Calu3 (cell line): ENCODE data around the gene PACSIN3. TPM values are rescaled to one million over a fixed set of nuclear protein-coding genes. Genes with fewer than 3 reads are reported as not detected.

Source experiments
- BruUV-seq: library from RNA; stranded (reverse); fragments of 400-500 nt; replicated peaks from 2 replicates; lab custom pipeline; 2021; lab: Mats Ljungman, UMichigan
- CTCF ChIA-PET: fragments of 300-600 bp; sonication (Branson Sonifier 250); formaldehyde crosslinking; loops from one replicate; lab custom pipeline; 2022; ENCODE audit warnings: antibody characterized with exemption; lab: Charles Lee
- DNase-seq: peaks from one replicate; pipeline ENCODE4 v3.0.0; 2022
- H3K27ac Mint-ChIP-seq: one replicate; pipeline ENCODE4 v1.8.0; 2022; ENCODE audit warnings: mixed read lengths; ENCODE audit not compliant: unreplicated experiment
- H3K27me3 Mint-ChIP-seq: one replicate; pipeline ENCODE4 v1.8.0; 2022; ENCODE audit warnings: mixed read lengths; ENCODE audit not compliant: unreplicated experiment
- H3K36me3 Mint-ChIP-seq: one replicate; pipeline ENCODE4 v1.8.0; 2022; ENCODE audit warnings: mild to moderate bottlenecking, moderate library complexity, mixed read lengths; ENCODE audit not compliant: insufficient read depth, unreplicated experiment
- H3K4me1 Mint-ChIP-seq: one replicate; pipeline ENCODE4 v1.8.0; 2022; ENCODE audit warnings: mild to moderate bottlenecking, low read depth, mixed read lengths; ENCODE audit not compliant: unreplicated experiment
- H3K4me3 Mint-ChIP-seq: one replicate; pipeline ENCODE4 v1.8.0; 2022; ENCODE audit warnings: mild to moderate bottlenecking, low read depth, moderate library complexity, mixed read lengths; ENCODE audit not compliant: unreplicated experiment
- H3K9me3 Mint-ChIP-seq: one replicate; pipeline ENCODE4 v1.8.0; 2022; ENCODE audit warnings: low read depth, mixed read lengths; ENCODE audit not compliant: unreplicated experiment
- intact Hi-C: fragments of 100-400 bp; cut with micrococcal nuclease; formaldehyde crosslinking; loops from one replicate; pipeline ENCODE4 v1.10.0; 2022; ENCODE audit not compliant: unreplicated experiment
- microRNA-seq: library from miRNA; unstranded; fragments of <30 nt; microRNA quantifications from one replicate; pipeline ENCODE4 v1.2.0, GENCODE V29; 2022
- total RNA-seq: library from RNA; stranded (reverse); gene quantifications from 2 replicates; pipeline ENCODE4 v1.2.3, GENCODE V29; 2022
- TF ChIP-seq, protein P1 (sequence below): fragments of 200-600 bp; IDR thresholded peaks from one replicate; pipeline ENCODE4 v1.8.0; 2022; ENCODE audit warnings: antibody characterized with exemption; ENCODE audit not compliant: unreplicated experiment

Gene PACSIN3
- total RNA-seq, 1 experiment from 2014 or later, result 26.5 TPM

DNA sequence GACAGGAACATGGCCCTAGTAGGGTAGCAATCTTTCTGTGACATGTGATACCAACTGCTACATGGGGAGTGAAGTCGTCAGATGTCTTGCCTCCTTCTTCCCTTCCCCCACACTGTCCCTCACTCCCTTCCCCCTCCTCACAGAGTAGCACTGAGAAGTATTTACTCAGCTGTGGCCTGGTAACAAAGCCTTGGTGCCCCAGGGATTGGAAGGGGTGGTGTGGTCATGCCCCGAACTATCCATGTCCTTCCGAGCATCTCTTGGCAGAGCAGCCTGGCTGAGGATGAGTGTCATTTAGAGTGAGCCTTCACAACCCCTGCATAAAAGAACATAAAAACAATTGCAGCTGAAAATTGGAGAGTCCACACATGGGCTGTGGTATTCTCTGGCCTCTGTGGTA, 55.7 kb downstream of the PACSIN3 start:
- CTCF ChIA-PET, result no interaction called here
- TF ChIP-seq, protein P1, sequence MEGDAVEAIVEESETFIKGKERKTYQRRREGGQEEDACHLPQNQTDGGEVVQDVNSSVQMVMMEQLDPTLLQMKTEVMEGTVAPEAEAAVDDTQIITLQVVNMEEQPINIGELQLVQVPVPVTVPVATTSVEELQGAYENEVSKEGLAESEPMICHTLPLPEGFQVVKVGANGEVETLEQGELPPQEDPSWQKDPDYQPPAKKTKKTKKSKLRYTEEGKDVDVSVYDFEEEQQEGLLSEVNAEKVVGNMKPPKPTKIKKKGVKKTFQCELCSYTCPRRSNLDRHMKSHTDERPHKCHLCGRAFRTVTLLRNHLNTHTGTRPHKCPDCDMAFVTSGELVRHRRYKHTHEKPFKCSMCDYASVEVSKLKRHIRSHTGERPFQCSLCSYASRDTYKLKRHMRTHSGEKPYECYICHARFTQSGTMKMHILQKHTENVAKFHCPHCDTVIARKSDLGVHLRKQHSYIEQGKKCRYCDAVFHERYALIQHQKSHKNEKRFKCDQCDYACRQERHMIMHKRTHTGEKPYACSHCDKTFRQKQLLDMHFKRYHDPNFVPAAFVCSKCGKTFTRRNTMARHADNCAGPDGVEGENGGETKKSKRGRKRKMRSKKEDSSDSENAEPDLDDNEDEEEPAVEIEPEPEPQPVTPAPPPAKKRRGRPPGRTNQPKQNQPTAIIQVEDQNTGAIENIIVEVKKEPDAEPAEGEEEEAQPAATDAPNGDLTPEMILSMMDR, result no peak
- H3K4me3 Mint-ChIP-seq, result no peak overlapping the region
- intact Hi-C loops, result no loop called here
- no peaks in the 10 kb centered on the region for H3K9me3 Mint-ChIP-seq
- no peaks in the 10 kb centered on the region for H3K36me3 Mint-ChIP-seq
- H3K27me3 Mint-ChIP-seq, result no peaks in the 10 kb centered on the region
- no peak for DNase-seq
- no peak overlapping the region for H3K27ac Mint-ChIP-seq
- no TSS peak for BruUV-seq
- no peaks in the 10 kb centered on the region for H3K4me1 Mint-ChIP-seq

Small RNAs within 50 kb of the gene (microRNA-seq; reads per million reads assigned to microRNA genes)
- not detected for gene MIR6745

Other genes starting within 250 kb of the PACSIN3 start
- 23.2 and 24.3 TPM in 2 replicates for gene CSTPP1, start 249.7 kb downstream of the PACSIN3 start, total RNA-seq
- gene ARFGAP2, start 9.6 kb downstream of the PACSIN3 start, total RNA-seq, result 108 and 121 TPM in 2 replicates
- gene DDB2, start 28.5 kb upstream of the PACSIN3 start, total RNA-seq, result 18.7 and 27.8 TPM in 2 replicates
- gene ACP2, start 62.4 kb upstream of the PACSIN3 start, total RNA-seq, result 23.5 and 30.6 TPM in 2 replicates
- 11.4 and 14.2 TPM in 2 replicates for gene NR1H3, start 71.6 kb upstream of the PACSIN3 start, total RNA-seq
- gene MADD, start 83.7 kb upstream of the PACSIN3 start, total RNA-seq, result 42.9 and 45.7 TPM in 2 replicates
- not detected in 2 replicates for gene MYBPC3, start 166.3 kb upstream of the PACSIN3 start, total RNA-seq
- gene SPI1, start 192.1 kb upstream of the PACSIN3 start, total RNA-seq, result not detected in 2 replicates
- gene SLC39A13, start 222.2 kb upstream of the PACSIN3 start, total RNA-seq, result 23.8 and 24.3 TPM in 2 replicates
- gene PSMC3, start 240.0 kb upstream of the PACSIN3 start, total RNA-seq, result 154 and 173 TPM in 2 replicates